Neutrophil (primary cell): ENCODE data around the gene VWA8.

Source experiments
- H3K27ac ChIP-seq: fragments of 200-600 bp; sonication (generic); 2 replicates; pipeline ENCODE4 v1.5.1; 2016; ENCODE audit warnings: mild to moderate bottlenecking, moderate library complexity
- H3K27me3 ChIP-seq: fragments of 200-600 bp; sonication (generic); 2 replicates; pipeline ENCODE4 v1.6.0; 2016; ENCODE audit warnings: mild to moderate bottlenecking
- H3K36me3 ChIP-seq: fragments of 200-600 bp; sonication (generic); 2 replicates; pipeline ENCODE4 v1.5.1; 2017
- H3K4me1 ChIP-seq, 2 experiments: fragments of 200-600 bp in 1 of 2; sonication (generic) in 1 of 2; 1 replicate in 1 of 2; 2 replicates in 1 of 2; pipeline versions ENCODE4 v1.5.1 to v1.6.1; 2013 to 2016; ENCODE audit warnings: low read depth in 1 of 2, low read length in 1 of 2, mild to moderate bottlenecking in 1 of 2, moderate library complexity in 1 of 2; ENCODE audit not compliant: control insufficient read depth in 1 of 2, insufficient read depth in 1 of 2
- H3K4me3 ChIP-seq, 2 experiments: fragments of 200-600 bp in 1 of 2; sonication (generic) in 1 of 2; 1 replicate in 1 of 2; 2 replicates in 1 of 2; pipeline ENCODE4 v1.5.1; 2013 to 2016; ENCODE audit warnings: low read depth in 1 of 2, low read length in 1 of 2, mild to moderate bottlenecking in 1 of 2, moderate library complexity in 1 of 2
- H3K9me3 ChIP-seq: fragments of 200-600 bp; sonication (generic); 2 replicates; pipeline ENCODE4 v1.5.1; 2016
- TF ChIP-seq, protein P1 (sequence below): fragments of 200-600 bp; sonication (generic); IDR thresholded peaks from 2 replicates; pipeline ENCODE4 v1.5.1; 2016; ENCODE audit warnings: antibody characterized with exemption

Gene VWA8

DNA sequence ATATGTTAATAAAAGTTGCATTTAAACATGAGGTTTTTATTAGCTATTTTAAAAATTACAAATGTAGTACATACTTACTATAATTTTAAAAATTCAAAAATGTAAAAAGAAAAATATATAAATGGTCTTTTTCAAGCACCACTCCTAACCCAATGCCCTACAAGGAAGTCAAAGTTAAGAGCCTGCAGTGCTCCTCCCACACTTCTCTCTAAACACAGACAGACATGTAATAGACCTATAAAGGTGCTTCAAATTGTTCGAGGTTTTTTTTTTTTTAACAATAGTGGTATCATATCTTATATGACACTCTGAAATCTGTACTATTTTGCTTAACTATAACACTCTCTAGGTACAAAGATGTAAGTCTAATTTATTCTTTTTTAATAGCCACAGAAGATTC, 25.4 kb downstream of the VWA8 start:
- no peaks in the 10 kb centered on the region for H3K27me3 ChIP-seq
- H3K36me3 ChIP-seq: no peaks in the 10 kb centered on the region
- H3K9me3 ChIP-seq: no peaks in the 10 kb centered on the region

DNA sequence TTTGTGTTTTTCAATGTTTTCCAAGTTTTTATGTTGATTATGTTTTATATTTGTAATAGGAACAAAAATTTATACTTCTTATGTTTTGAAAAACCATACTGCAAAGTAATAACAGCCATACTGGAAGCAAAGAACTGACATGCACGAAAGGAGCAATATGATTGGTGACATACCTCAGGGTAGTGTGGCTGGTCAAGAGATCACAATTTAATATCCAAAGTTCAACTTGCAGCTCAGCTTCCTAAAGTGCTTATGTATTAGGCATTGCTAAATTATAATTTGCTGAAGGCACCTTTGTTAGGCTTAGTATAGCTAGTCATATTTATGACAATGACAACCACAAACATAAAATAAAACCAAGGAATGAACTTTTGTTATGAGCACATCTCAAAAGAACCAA, 25.9 kb downstream of the VWA8 start:
- Histone ChIP-seq H3K27ac (no peak overlapping the region), H3K9me3 (no peaks in the 10 kb centered on the region), H3K4me1 (no peaks in the 10 kb centered on the region), H3K4me3 (no peak overlapping the region), H3K36me3 (no peaks in the 10 kb centered on the region), H3K27me3 (no peaks in the 10 kb centered on the region)
- TF ChIP-seq, protein P1, sequence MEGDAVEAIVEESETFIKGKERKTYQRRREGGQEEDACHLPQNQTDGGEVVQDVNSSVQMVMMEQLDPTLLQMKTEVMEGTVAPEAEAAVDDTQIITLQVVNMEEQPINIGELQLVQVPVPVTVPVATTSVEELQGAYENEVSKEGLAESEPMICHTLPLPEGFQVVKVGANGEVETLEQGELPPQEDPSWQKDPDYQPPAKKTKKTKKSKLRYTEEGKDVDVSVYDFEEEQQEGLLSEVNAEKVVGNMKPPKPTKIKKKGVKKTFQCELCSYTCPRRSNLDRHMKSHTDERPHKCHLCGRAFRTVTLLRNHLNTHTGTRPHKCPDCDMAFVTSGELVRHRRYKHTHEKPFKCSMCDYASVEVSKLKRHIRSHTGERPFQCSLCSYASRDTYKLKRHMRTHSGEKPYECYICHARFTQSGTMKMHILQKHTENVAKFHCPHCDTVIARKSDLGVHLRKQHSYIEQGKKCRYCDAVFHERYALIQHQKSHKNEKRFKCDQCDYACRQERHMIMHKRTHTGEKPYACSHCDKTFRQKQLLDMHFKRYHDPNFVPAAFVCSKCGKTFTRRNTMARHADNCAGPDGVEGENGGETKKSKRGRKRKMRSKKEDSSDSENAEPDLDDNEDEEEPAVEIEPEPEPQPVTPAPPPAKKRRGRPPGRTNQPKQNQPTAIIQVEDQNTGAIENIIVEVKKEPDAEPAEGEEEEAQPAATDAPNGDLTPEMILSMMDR: no peak

More for the DNA sequence above, 25.4 kb downstream of the VWA8 start:
- Histone ChIP-seq H3K4me1 (no peaks in the 10 kb centered on the region), H3K27ac (no peak overlapping the region), H3K4me3 (no peak overlapping the region)
- TF ChIP-seq, protein P1: no peak

DNA sequence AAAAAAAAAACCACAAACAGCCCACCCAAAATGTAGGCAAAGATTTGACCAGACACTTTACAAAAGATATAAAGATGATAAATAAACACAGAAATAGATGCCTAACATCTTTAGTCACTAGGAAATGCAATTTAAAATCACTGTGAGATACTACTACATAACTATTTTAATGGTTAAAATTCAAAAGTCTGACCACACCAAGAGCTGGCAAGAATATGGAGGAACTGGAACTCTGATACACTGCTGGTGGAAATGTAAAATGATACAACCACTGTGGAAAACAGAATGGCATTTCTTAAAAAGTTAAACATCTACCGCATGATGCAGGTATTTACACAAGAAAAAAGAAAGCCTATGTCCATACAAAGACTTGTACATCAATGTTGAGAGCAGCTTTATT, 26.8 kb downstream of the VWA8 start:
- Histone ChIP-seq H3K9me3 (no peaks in the 10 kb centered on the region), H3K4me1 (no peaks in the 10 kb centered on the region), H3K4me3 (no peak overlapping the region), H3K27me3 (no peaks in the 10 kb centered on the region), H3K36me3 (no peaks in the 10 kb centered on the region), H3K27ac (no peak overlapping the region)
- TF ChIP-seq, protein P1: no peak

DNA sequence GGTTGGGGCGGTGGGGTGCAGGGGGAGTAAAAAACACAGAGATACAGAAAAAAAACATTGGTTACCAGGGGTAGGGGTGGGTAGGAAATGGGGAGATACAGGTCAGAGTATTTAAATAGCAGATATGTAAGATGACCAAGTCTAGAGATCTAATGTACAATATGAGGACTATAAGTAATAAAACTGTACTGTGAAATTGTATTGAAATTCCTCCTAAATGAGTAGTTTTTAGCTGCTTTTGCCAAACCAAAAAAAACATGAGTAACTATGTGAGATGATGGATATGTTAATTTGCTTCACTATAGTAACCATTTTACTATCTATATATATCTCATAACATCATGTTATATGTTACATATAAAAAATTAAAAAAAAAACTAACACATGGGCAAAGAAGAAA, 29.6 kb downstream of the VWA8 start:
- Histone ChIP-seq H3K27ac (no peak overlapping the region), H3K27me3 (no peaks in the 10 kb centered on the region), H3K4me3 (no peak overlapping the region), H3K9me3 (no peaks in the 10 kb centered on the region), H3K4me1 (no peaks in the 10 kb centered on the region), H3K36me3 (no peaks in the 10 kb centered on the region)
- TF ChIP-seq, protein P1: no peak

DNA sequence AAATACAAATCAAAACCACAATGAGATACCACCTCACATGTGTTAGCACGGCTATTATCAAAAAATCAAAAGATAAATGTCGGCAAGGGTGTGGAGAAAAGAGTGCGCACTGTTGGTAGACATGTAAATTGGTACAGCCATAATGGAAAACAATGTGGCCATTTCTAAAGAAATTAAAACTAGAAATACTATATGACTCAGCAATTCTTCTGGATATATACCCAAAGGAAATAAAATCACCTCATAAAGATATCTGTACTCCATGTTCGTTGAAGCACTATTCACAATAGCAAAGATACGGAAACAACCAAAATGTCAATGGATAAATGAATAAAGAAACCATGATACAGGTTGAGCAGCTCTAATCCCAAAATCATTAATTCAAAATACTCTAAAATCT, 30.8 kb downstream of the VWA8 start:
- Histone ChIP-seq H3K27ac (no peak overlapping the region), H3K4me3 (no peak overlapping the region), H3K9me3 (no peaks in the 10 kb centered on the region), H3K36me3 (no peaks in the 10 kb centered on the region), H3K27me3 (no peaks in the 10 kb centered on the region), H3K4me1 (no peaks in the 10 kb centered on the region)
- TF ChIP-seq, protein P1: no peak

DNA sequence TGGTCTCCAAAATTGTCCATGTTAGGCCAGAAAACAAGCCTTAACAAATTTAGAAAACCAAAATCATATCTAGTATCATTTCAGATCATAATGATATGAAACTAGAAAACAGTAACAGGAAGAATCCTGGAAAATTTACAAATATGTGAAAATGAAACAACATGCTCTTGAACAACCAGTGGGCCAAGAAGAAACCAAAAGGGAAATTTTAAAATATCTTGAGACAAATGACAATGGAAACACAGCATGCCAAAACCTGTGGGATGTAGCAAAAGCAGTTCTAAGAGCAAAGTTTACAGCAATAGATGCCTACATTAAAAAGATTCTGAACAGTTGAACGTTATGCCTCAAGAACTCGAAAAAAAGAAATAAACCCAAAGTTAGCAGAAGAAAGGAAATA, 32.6 kb downstream of the VWA8 start:
- Histone ChIP-seq H3K36me3 (no peaks in the 10 kb centered on the region), H3K9me3 (no peaks in the 10 kb centered on the region), H3K4me1 (no peaks in the 10 kb centered on the region), H3K4me3 (no peak overlapping the region), H3K27me3 (no peaks in the 10 kb centered on the region), H3K27ac (no peak overlapping the region)
- TF ChIP-seq, protein P1: no peak
